Aorta (tissue), 5 donors: ENCODE measurements around the gene HEXIM2. TPM values are rescaled to one million over a fixed set of nuclear protein-coding genes. Genes with fewer than 3 reads are reported as not detected.
A peak's percentile ranks its signal among the peaks of the same experiment; 100 is the strongest.

Experiments used
- ATAC-seq: fragments of 200-7000 bp; cut with Tn5 transposase; one replicate; pipeline ENCODE4 v1.9.1; 2022; ENCODE audit warnings: moderate library complexity; ENCODE audit not compliant: low FRiP score
- DNase-seq, 2 donors: peaks; one replicate each; pipeline ENCODE4 v3.0.0-alpha.2; 2020
- H3K27ac ChIP-seq, 2 donors: one replicate each; pipeline ENCODE4 v1.5.1; 2013; ENCODE audit warnings: low read length in 2 of 2, mild to moderate bottlenecking in 2 of 2, moderate library complexity in 2 of 2, control low read depth in 1 of 2, inconsistent platforms in 1 of 2, low read depth in 1 of 2
- H3K27me3 ChIP-seq, 2 donors: one replicate each; pipeline ENCODE4 v1.6.1; 2013; ENCODE audit warnings: control low read depth in 1 of 2, low read length in 1 of 2, mild to moderate bottlenecking in 1 of 2, moderate library complexity in 1 of 2; ENCODE audit not compliant: insufficient read depth in 2 of 2, control insufficient read depth in 1 of 2
- H3K36me3 ChIP-seq, 2 donors: one replicate each; pipeline ENCODE4 v1.6.1; 2013; ENCODE audit warnings: control low read depth in 1 of 2, low read length in 1 of 2, mild to moderate bottlenecking in 1 of 2; ENCODE audit not compliant: insufficient read depth in 2 of 2, control insufficient read depth in 1 of 2
- H3K4me1 ChIP-seq, 2 donors: one replicate each; pipeline ENCODE4 v1.6.1; 2013; ENCODE audit warnings: low read length in 2 of 2, control low read depth in 1 of 2, mild to moderate bottlenecking in 1 of 2, moderate library complexity in 1 of 2; ENCODE audit not compliant: insufficient read depth in 2 of 2, control insufficient read depth in 1 of 2
- H3K4me3 ChIP-seq, 2 donors: one replicate each; pipeline ENCODE4 v1.5.1; 2013; ENCODE audit warnings: low read length in 2 of 2, control low read depth in 1 of 2, mild to moderate bottlenecking in 1 of 2
- H3K9me3 ChIP-seq: one replicate; pipeline ENCODE4 v1.6.1; 2013; ENCODE audit warnings: mild to moderate bottlenecking, low read length; ENCODE audit not compliant: control insufficient read depth
- WGBS, 2 donors: extraction: QIAGEN DNeasy Blood & Tissue Kit; methylation state at CpG; one replicate each; pipeline ENCODE4 v1.1.7; 2013; 5-methylcytosine and 5-hydroxymethylcytosine counted together
- intact Hi-C, 2 donors: fragments of 100-400 bp; cut with DNase I; formaldehyde crosslinking; loops; one replicate each; pipeline versions ENCODE4 v1.14.2 to v1.15.0; 2022
- polyA plus RNA-seq, 2 donors: library from polyadenylated mRNA; stranded (reverse); fragments of 200-250 nt; gene quantifications; one replicate each; pipeline ENCODE4 v1.2.3, GENCODE V29; 2013
- total RNA-seq, 2 donors: library from RNA; stranded (reverse); fragmentation: NEBNext Ultra II Directional; extraction: Animal tissue kit (Norgen Biotek cat#: 25700); gene quantifications; one replicate each; pipeline ENCODE4 v1.2.1, GENCODE V29; 2021
- donor health status: healthy with polysubstance abuse.
- donor health status: Bipolar disorder and iron deficiency.
- donor health status: DM: no; HTN: no; CAD: no.
- donor health status: DM: no; HTN: no; CAD: no.
- donor health status: DM: yes; HTN: yes; CAD: no.

Gene HEXIM2
- total and polyA plus RNA-seq, 4 donors: 2.7 to 10.0 (median 5.2) TPM

- intact Hi-C loops: no loop called here
- H3K4me3 ChIP-seq: no peak overlapping the region
- no peaks in the 10 kb centered on the region for H3K4me1 ChIP-seq
- H3K27me3 ChIP-seq: no peaks in the 10 kb centered on the region
- no peaks in the 10 kb centered on the region for H3K36me3 ChIP-seq
- no peaks in the 10 kb centered on the region for H3K9me3 ChIP-seq
- WGBS, 2 donors: 91 to 92% methylated on average over 7 of the region's 7 CpGs
- DNase-seq (peak in 1 of 2 donors; percentile 26), ATAC-seq (no peak)
- H3K27ac ChIP-seq: no peak overlapping the region
Measured at GRCh38 chr17:45164734-45165269, 3.1 kb downstream of the HEXIM2 start.

- Histone ChIP-seq H3K4me1 (no peaks in the 10 kb centered on the region), H3K4me3 (no peak overlapping the region), H3K27me3 (no peaks in the 10 kb centered on the region), H3K9me3 (no peaks in the 10 kb centered on the region), H3K36me3 (no peaks in the 10 kb centered on the region), H3K27ac (no peak overlapping the region)
- 94% methylated on average over 43 of the region's 43 CpGs for WGBS, 2 donors
- DNase-seq: peak in 1 of 2 donors; percentile 51
- no peak for ATAC-seq
- intact Hi-C loops: no loop called here
Measured at GRCh38 chr17:45168991-45169752, 7.5 kb downstream of the HEXIM2 start.

- Histone ChIP-seq H3K27me3 (no peaks in the 10 kb centered on the region), H3K4me1 (no peaks in the 10 kb centered on the region), H3K36me3 (no peaks in the 10 kb centered on the region), H3K27ac (peak overlapping the region; percentile 68 to 98), H3K9me3 (no peaks in the 10 kb centered on the region), H3K4me3 (no peak overlapping the region)
- WGBS, 2 donors: 51 to 56% methylated on average over 12 of the region's 12 CpGs
- intact Hi-C loops: no loop called here
- DNase-seq (no peak), ATAC-seq (no peak)
Measured at GRCh38 chr17:45170280-45170930, 8.7 kb downstream of the HEXIM2 start.

- Histone ChIP-seq H3K4me1 (no peaks in the 10 kb centered on the region), H3K27me3 (no peaks in the 10 kb centered on the region), H3K9me3 (no peaks in the 10 kb centered on the region), H3K4me3 (peak overlapping the region; percentile 29 to 47), H3K36me3 (no peaks in the 10 kb centered on the region), H3K27ac (peak overlapping the region; percentile 77 to 98)
- ATAC-seq (peak; percentile 84), DNase-seq (peak; percentile 89 to 90)
- intact Hi-C loops: loop anchor here in 1 of 2 donors (1.0 kb wide), 1 partner anchor 10 kb away; the partner anchor contains the start of gene HEXIM2
- WGBS, 2 donors: 0 to 3% methylated on average over 5 of the region's 5 CpGs
Measured at GRCh38 chr17:45170931-45171337, 9.3 kb downstream of the HEXIM2 start.

GRCh38 chr17:45171338-45172231 lies 9.9 kb downstream of the HEXIM2 start:
- ATAC-seq (peak; percentile 54), DNase-seq (peak; percentile 76)
- Histone ChIP-seq H3K4me1 (peaks cover 0 to 2% of the 10 kb centered on the region in 2 donors), H3K27ac (peak overlapping the region; percentile 77 to 98), H3K9me3 (no peaks in the 10 kb centered on the region), H3K4me3 (peak overlapping the region; percentile 29 to 47), H3K27me3 (no peaks in the 10 kb centered on the region), H3K36me3 (no peaks in the 10 kb centered on the region)
- WGBS, 2 donors: 6 to 8% methylated on average over 20 of the region's 20 CpGs
- intact Hi-C loops: loop anchor here in 1 of 2 donors (1.0 to 2.0 kb wide), 2 partner anchors 10 to 23 kb away; partner anchors contain the start of genes HEXIM1 and HEXIM2

GRCh38 chr17:45172232-45172540 lies 10.5 kb downstream of the HEXIM2 start:
- no peak for ATAC-seq
- H3K27ac ChIP-seq: peak overlapping the region; percentile 77 to 98
- DNase-seq: no peak
- intact Hi-C loops: loop anchor here in 1 of 2 donors (2.0 kb wide), 1 partner anchor 23 kb away; the partner anchor contains the start of gene HEXIM1
- peak overlapping the region; percentile 29 to 47 for H3K4me3 ChIP-seq
- H3K9me3 ChIP-seq: no peaks in the 10 kb centered on the region
- peaks cover 0 to 2% of the 10 kb centered on the region in 2 donors for H3K4me1 ChIP-seq
- H3K27me3 ChIP-seq: no peaks in the 10 kb centered on the region
- no peaks in the 10 kb centered on the region for H3K36me3 ChIP-seq
- 31 to 32% methylated on average over 5 of the region's 5 CpGs for WGBS, 2 donors

GRCh38 chr17:45172541-45173286 lies 11.0 kb downstream of the HEXIM2 start:
- Histone ChIP-seq H3K4me3 (peak overlapping the region; percentile 29 to 47), H3K36me3 (no peaks in the 10 kb centered on the region), H3K9me3 (no peaks in the 10 kb centered on the region), H3K27me3 (no peaks in the 10 kb centered on the region), H3K27ac (peak overlapping the region; percentile 77 to 98), H3K4me1 (peaks cover 0 to 2% of the 10 kb centered on the region in 2 donors)
- DNase-seq (peak; percentile 87 to 90), ATAC-seq (peak; percentile 69)
- intact Hi-C loops: loop anchor here in 1 of 2 donors (2.0 kb wide), 1 partner anchor 24 kb away; the partner anchor contains the start of gene HEXIM1
- WGBS, 2 donors: 6 to 7% methylated on average over 9 to 10 of the region's 10 CpGs
